PFSK-1 (cell line): Measurements from ENCODE around the gene BRMS1.

Source experiments
- POLR2AphosphoS5 ChIP-seq: IDR thresholded peaks from 2 replicates; pipeline ENCODE4 v1.6.1; 2012; ENCODE audit warnings: low read depth, mild to moderate bottlenecking, control low read depth, low read length, moderate library complexity
- SIN3A ChIP-seq: IDR thresholded peaks from 2 replicates; pipeline ENCODE4 v1.6.1; 2012; ENCODE audit warnings: mild to moderate bottlenecking, low read length, moderate library complexity, borderline replicate concordance; ENCODE audit not compliant: insufficient read depth
- TAF1 ChIP-seq: IDR thresholded peaks from 2 replicates; pipeline ENCODE4 v1.6.1; 2012; ENCODE audit warnings: low read length, control low read depth, borderline replicate concordance; ENCODE audit not compliant: insufficient read depth

- TF ChIP-seq POLR2AphosphoS5 = no peak
- no peak for TF ChIP-seq TAF1
- TF ChIP-seq SIN3A = no peak
Observed at GRCh38 chr11:66313321-66314185, 31.4 kb downstream of the BRMS1 start.
